Neuronal stem cell (in vitro differentiated cells): ENCODE measurements around the gene PTPRZ1.

Experiments used
- DNase-seq: peaks from one replicate; pipeline ENCODE4 v3.0.0-alpha.2; 2013; ENCODE audit warnings: low spot score
- H2AFZ ChIP-seq: one replicate; pipeline ENCODE4 v1.6.1; 2013; ENCODE audit warnings: mild to moderate bottlenecking, low read length, inconsistent platforms
- H2AK5ac ChIP-seq: 2 replicates; pipeline ENCODE4 v1.6.1; 2013; ENCODE audit warnings: low read depth, mild to moderate bottlenecking, inconsistent platforms, low read length, moderate library complexity, mixed read lengths
- H2BK120ac ChIP-seq: 2 replicates; pipeline ENCODE4 v1.6.1; 2013; ENCODE audit warnings: low read depth, mild to moderate bottlenecking, inconsistent platforms, low read length, moderate library complexity, mixed read lengths
- H2BK12ac ChIP-seq: one replicate; pipeline ENCODE4 v1.6.1; 2013; ENCODE audit warnings: low read length, inconsistent platforms
- H2BK15ac ChIP-seq: 2 replicates; pipeline ENCODE4 v1.6.1; 2013; ENCODE audit warnings: mild to moderate bottlenecking, low read length, inconsistent platforms, mixed read lengths
- H2BK5ac ChIP-seq: one replicate; pipeline ENCODE4 v1.6.1; 2013; ENCODE audit warnings: inconsistent platforms, mild to moderate bottlenecking, low read length, moderate library complexity
- H3K14ac ChIP-seq: one replicate; pipeline ENCODE4 v1.6.1; 2013; ENCODE audit warnings: low read length, inconsistent platforms
- H3K18ac ChIP-seq: 2 replicates; pipeline ENCODE4 v1.6.1; 2013; ENCODE audit warnings: low read length, inconsistent platforms
- H3K23ac ChIP-seq: 2 replicates; pipeline ENCODE4 v1.6.1; 2013; ENCODE audit warnings: low read depth, mild to moderate bottlenecking, mixed read lengths, low read length, inconsistent platforms; ENCODE audit not compliant: poor library complexity
- H3K27ac ChIP-seq: replicated peaks from 3 replicates; pipeline ENCODE4 v1.5.1; 2013; ENCODE audit warnings: low read length, inconsistent platforms
- H3K27me3 ChIP-seq, 3 experiments: 2 replicates each; pipeline ENCODE4 v1.6.1; 2013; ENCODE audit warnings: low read length in 3 of 3, mild to moderate bottlenecking in 2 of 3, inconsistent platforms in 1 of 3, low read depth in 1 of 3, mixed read lengths in 1 of 3, moderate library complexity in 1 of 3; ENCODE audit not compliant: control insufficient read depth in 3 of 3, insufficient read depth in 3 of 3
- H3K36me3 ChIP-seq, 2 donors: replicated peaks in 1 of 2; 2 replicates each; pipeline ENCODE4 v1.6.1; 2013; ENCODE audit warnings: low read length in 2 of 2; ENCODE audit not compliant: control insufficient read depth in 2 of 2, insufficient read depth in 2 of 2
- H3K4ac ChIP-seq: 2 replicates; pipeline ENCODE4 v1.6.1; 2013; ENCODE audit warnings: inconsistent platforms, mild to moderate bottlenecking, low read length, moderate library complexity
- H3K4me1 ChIP-seq, 2 donors: 1 replicate in 1 of 2; 2 replicates in 1 of 2; pipeline ENCODE4 v1.6.1; 2013; ENCODE audit warnings: low read length in 2 of 2, low read depth in 1 of 2; ENCODE audit not compliant: control insufficient read depth in 2 of 2, insufficient read depth in 1 of 2
- H3K4me2 ChIP-seq: one replicate; pipeline ENCODE4 v1.6.1; 2013; ENCODE audit warnings: mild to moderate bottlenecking, low read length, inconsistent platforms; ENCODE audit not compliant: insufficient read depth, poor library complexity, severe bottlenecking
- H3K4me3 ChIP-seq, 2 donors: 2 replicates each; pipeline ENCODE4 v1.5.1; 2013; ENCODE audit warnings: low read length in 2 of 2, mild to moderate bottlenecking in 2 of 2, inconsistent platforms in 1 of 2, moderate library complexity in 1 of 2
- H3K79me1 ChIP-seq: one replicate; pipeline ENCODE4 v1.6.1; 2013; ENCODE audit warnings: low read depth, mild to moderate bottlenecking, inconsistent platforms, low read length, moderate library complexity
- H3K9ac ChIP-seq: one replicate; pipeline ENCODE4 v1.6.1; 2013; ENCODE audit warnings: mild to moderate bottlenecking, low read depth, low read length, inconsistent platforms; ENCODE audit not compliant: poor library complexity
- H3K9me3 ChIP-seq, 2 donors: replicated peaks in 1 of 2; 2 replicates each; pipeline versions ENCODE3 to v1.6.1; 2013; ENCODE audit warnings: low read length in 2 of 2, mild to moderate bottlenecking in 2 of 2, inconsistent platforms in 1 of 2, low read depth in 1 of 2, mixed read lengths in 1 of 2, moderate library complexity in 1 of 2; ENCODE audit not compliant: control insufficient read depth in 2 of 2, insufficient read depth in 1 of 2
- H4K8ac ChIP-seq: one replicate; pipeline ENCODE4 v1.6.1; 2013; ENCODE audit warnings: low read depth, mild to moderate bottlenecking, inconsistent platforms, low read length, moderate library complexity
- H4K91ac ChIP-seq: one replicate; pipeline ENCODE4 v1.6.1; 2013; ENCODE audit warnings: low read length, low read depth, mild to moderate bottlenecking, inconsistent platforms; ENCODE audit not compliant: poor library complexity
- WGBS, 2 donors: extraction: QIAGEN DNeasy Blood & Tissue Kit; methylation state at CpG; one replicate each; pipeline ENCODE4 v1.1.7; 2013; ENCODE audit warnings: missing lambda C conversion rate in 2 of 2, mixed read lengths in 1 of 2; ENCODE audit not compliant: insufficient read length in 2 of 2, insufficient replicate concordance in 1 of 2; ENCODE audit errors: extremely low coverage in 2 of 2; 5-methylcytosine and 5-hydroxymethylcytosine counted together

Gene PTPRZ1

GRCh38 chr7:121985476-121986030, 112.6 kb downstream of the PTPRZ1 start:
- no peak overlapping the region for H2AFZ ChIP-seq
- no peaks in the 10 kb centered on the region for H3K4me1 ChIP-seq
- no peak overlapping the region for H3K18ac ChIP-seq
- H3K4me3 ChIP-seq, result no peak overlapping the region
- H3K27me3 ChIP-seq, result no peaks in the 10 kb centered on the region
- no peak overlapping the region for H3K23ac ChIP-seq
- no peak overlapping the region for H2BK12ac ChIP-seq
- no peak overlapping the region for H4K8ac ChIP-seq
- no peak overlapping the region for H3K9ac ChIP-seq
- DNase-seq, result no peak
- H3K9me3 ChIP-seq, result no peaks in the 10 kb centered on the region
- H2AK5ac ChIP-seq, result no peak overlapping the region
- no peak overlapping the region for H2BK5ac ChIP-seq
- H2BK120ac ChIP-seq, result no peak overlapping the region
- no peak overlapping the region for H3K14ac ChIP-seq
- no peaks in the 10 kb centered on the region for H3K79me1 ChIP-seq
- no peak overlapping the region for H3K4ac ChIP-seq
- no peak overlapping the region for H4K91ac ChIP-seq
- H3K27ac ChIP-seq, result no peak overlapping the region
- H3K4me2 ChIP-seq, result no peak overlapping the region
- no peak overlapping the region for H2BK15ac ChIP-seq
- no CpG with 5 or more reads among the region's 1 CpG for WGBS, 2 donors
- peaks cover 16 to 97% of the 10 kb centered on the region in 2 donors for H3K36me3 ChIP-seq

GRCh38 chr7:121992068-121992467, 119.1 kb downstream of the PTPRZ1 start:
- no peak for DNase-seq
- H3K4ac ChIP-seq, result no peak overlapping the region
- no peak overlapping the region for H3K23ac ChIP-seq
- no peak overlapping the region for H2BK12ac ChIP-seq
- no peak overlapping the region for H4K91ac ChIP-seq
- H3K27me3 ChIP-seq, result no peaks in the 10 kb centered on the region
- no peak overlapping the region for H4K8ac ChIP-seq
- H3K18ac ChIP-seq, result no peak overlapping the region
- H3K9ac ChIP-seq, result no peak overlapping the region
- no peak overlapping the region for H3K27ac ChIP-seq
- no peak overlapping the region for H2BK5ac ChIP-seq
- H2AFZ ChIP-seq, result no peak overlapping the region
- H3K14ac ChIP-seq, result no peak overlapping the region
- H2BK120ac ChIP-seq, result no peak overlapping the region
- peaks cover 19 to 94% of the 10 kb centered on the region in 2 donors for H3K36me3 ChIP-seq
- WGBS, 2 donors, result no CpG with 5 or more reads among the region's 4 CpGs
- H3K9me3 ChIP-seq, result peaks cover 0 to 11% of the 10 kb centered on the region in 2 donors
- H3K4me3 ChIP-seq, result no peak overlapping the region
- H2AK5ac ChIP-seq, result no peak overlapping the region
- no peaks in the 10 kb centered on the region for H3K79me1 ChIP-seq
- no peak overlapping the region for H3K4me2 ChIP-seq
- H3K4me1 ChIP-seq, result no peaks in the 10 kb centered on the region
- no peak overlapping the region for H2BK15ac ChIP-seq

- H3K18ac ChIP-seq, result no peak overlapping the region
- H2AK5ac ChIP-seq, result no peak overlapping the region
- H2BK12ac ChIP-seq, result no peak overlapping the region
- peaks cover 0 to 11% of the 10 kb centered on the region in 2 donors for H3K9me3 ChIP-seq
- no peaks in the 10 kb centered on the region for H3K4me1 ChIP-seq
- peaks cover 16 to 94% of the 10 kb centered on the region in 2 donors for H3K36me3 ChIP-seq
- H3K23ac ChIP-seq, result no peak overlapping the region
- H3K27ac ChIP-seq, result no peak overlapping the region
- H3K79me1 ChIP-seq, result no peaks in the 10 kb centered on the region
- WGBS, 2 donors, result no CpG with 5 or more reads among the region's 5 CpGs
- DNase-seq, result peak; percentile 56
- H3K14ac ChIP-seq, result no peak overlapping the region
- no peak overlapping the region for H2BK5ac ChIP-seq
- no peak overlapping the region for H2BK15ac ChIP-seq
- no peak overlapping the region for H2AFZ ChIP-seq
- H2BK120ac ChIP-seq, result no peak overlapping the region
- no peak overlapping the region for H4K8ac ChIP-seq
- no peaks in the 10 kb centered on the region for H3K27me3 ChIP-seq
- no peak overlapping the region for H3K4me3 ChIP-seq
- H3K4ac ChIP-seq, result no peak overlapping the region
- H3K4me2 ChIP-seq, result no peak overlapping the region
- H3K9ac ChIP-seq, result no peak overlapping the region
- H4K91ac ChIP-seq, result no peak overlapping the region
These were observed 121.9 kb downstream of the PTPRZ1 start for GRCh38 chr7:121994625-121995410.

- Histone ChIP-seq H3K18ac (no peak overlapping the region), H3K9ac (no peak overlapping the region), H2BK15ac (no peak overlapping the region), H2BK5ac (no peak overlapping the region), H2BK12ac (no peak overlapping the region), H3K4me3 (no peak overlapping the region), H3K9me3 (no peaks in the 10 kb centered on the region), H3K79me1 (no peaks in the 10 kb centered on the region), H3K36me3 (peaks cover 15 to 100% of the 10 kb centered on the region in 2 donors), H3K4me1 (no peaks in the 10 kb centered on the region), H3K14ac (no peak overlapping the region), H2AK5ac (no peak overlapping the region), H3K23ac (no peak overlapping the region), H3K4ac (no peak overlapping the region), H2AFZ (no peak overlapping the region), H3K27me3 (no peaks in the 10 kb centered on the region), H4K8ac (no peak overlapping the region), H3K27ac (no peak overlapping the region), H3K4me2 (no peak overlapping the region), H2BK120ac (no peak overlapping the region), H4K91ac (no peak overlapping the region)
- DNase-seq, result no peak
- WGBS, 2 donors, result no CpG with 5 or more reads among the region's 2 CpGs
These were observed 133.7 kb downstream of the PTPRZ1 start for GRCh38 chr7:122006687-122007086.
